Stimulated activated CD8-positive, alpha-beta memory T cell treated with anti-CD3 and anti-CD28 coated beads, Interleukin-15, amount 100 ng/mL, for 24 hours (primary cell): ENCODE results near the gene PTPRO.

Experiments
- DNase-seq: peaks from one replicate; pipeline ENCODE4 v3.0.0-alpha.2; 2020; ENCODE audit warnings: low read depth

PTPRO gene

DNA sequence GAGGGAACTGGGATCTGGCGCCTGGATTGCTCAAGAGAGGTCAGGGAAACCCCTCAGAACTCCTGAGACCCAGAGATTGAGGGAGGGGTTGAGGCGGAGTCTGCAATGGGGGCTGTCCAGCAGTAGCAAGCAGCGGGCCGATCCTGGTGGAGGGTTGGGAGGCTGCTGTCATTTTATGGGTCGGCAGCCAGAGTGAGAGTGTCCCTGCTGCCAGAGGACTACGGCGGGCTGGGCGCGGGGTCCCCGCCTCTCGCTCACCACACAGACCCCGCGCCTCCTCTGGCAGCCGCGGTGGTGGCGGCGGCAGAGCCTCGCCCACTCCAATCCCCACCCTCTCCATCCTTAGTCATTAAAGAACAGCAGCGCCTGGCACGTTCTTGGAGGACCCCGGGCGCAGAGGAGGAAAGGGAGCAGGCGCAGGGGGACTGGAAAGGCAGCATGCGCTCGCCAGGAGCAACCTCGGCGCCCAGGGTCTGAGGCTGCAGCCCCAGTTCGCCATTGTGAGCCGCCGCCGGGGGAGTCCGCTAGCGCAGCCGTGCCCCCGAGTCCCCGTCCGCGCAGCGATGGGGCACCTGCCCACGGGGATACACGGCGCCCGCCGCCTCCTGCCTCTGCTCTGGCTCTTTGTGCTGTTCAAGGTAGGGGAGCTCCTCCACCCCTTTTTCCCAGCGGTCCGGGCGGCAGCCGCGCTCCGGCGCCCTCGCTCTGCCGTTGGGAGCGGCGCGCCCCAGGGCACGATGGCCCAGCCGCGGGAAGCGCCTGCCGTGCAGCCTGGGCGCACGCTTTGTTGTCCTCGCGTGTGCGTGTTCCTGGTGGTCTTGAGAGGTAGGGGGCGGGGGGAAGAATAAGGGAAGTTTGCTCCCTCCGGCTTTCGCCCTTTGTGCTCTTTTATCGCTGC, at the start of gene PTPRO:
Gene PTPRO (plus strand): TSS at position 345 of the 898 bp plus-strand sequence.
- no peak for DNase-seq

DNA sequence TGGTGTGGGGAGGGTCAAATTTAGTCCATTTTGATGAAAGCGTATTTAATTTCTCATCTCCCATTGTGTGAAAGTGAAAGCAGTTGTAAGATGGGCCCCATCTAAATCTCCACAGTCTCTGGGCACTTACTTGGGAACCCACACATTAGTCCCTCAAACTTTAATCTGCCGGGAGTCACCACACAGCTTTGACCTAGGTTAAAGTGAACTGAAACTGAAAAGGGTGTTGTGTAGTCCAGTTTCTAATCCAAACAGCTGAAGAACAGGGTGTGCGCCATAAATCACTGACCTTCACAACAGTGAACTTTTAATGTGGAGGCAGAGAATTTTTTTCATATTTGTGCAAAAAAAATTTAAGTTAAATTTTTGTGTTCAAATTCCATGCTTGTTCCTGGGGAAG, 48.4 kb upstream of the PTPRO start:
- DNase-seq, result no peak

DNA sequence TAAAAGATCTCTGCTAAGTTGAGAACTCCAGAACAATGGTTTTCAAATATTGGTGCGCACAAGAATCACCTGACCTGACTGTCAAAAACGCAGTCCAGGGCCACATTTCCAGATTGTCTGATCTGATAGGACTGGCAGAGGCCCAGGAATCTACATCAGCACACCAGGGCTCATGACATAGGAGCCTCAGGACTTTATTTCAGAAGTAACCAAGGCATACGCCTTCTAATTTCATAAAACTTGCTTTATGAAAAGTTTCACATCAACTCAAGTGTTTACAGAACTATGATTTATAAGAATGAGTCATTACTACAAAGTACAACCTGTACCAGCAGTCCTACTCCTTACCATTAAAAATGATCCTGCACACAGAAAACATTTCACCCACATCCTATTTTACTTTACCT, 47.7 kb upstream of the PTPRO start:
- no peak for DNase-seq

DNA sequence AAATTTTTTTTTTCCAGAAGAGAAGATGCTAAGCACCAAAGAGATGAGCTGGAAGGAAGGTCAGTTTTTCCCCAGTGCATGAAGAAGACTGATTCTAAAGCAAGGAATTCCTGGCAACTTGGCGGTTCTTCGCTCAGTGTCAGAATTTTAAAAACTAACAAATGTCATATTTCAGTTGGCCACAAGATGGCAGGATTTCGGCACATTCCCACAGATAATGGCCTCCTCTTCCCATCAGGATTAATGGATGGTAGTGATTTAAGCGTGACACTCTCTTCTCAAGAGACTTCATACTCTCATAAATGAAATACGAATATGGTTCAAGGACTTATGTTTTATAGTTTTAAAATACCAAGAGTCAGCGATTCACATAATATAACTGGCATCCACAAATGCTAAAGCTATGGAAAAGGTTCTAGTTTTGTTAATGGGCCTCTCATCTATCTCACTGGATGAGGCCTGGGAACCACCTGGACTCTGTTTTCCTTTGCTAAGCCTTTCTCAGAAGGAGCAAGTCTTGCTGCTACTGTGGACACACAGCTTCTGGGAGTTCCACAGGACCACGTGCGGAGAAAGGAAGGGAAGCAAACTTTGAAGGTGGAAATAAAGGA, 46.1 kb upstream of the PTPRO start:
- DNase-seq, result no peak

DNA sequence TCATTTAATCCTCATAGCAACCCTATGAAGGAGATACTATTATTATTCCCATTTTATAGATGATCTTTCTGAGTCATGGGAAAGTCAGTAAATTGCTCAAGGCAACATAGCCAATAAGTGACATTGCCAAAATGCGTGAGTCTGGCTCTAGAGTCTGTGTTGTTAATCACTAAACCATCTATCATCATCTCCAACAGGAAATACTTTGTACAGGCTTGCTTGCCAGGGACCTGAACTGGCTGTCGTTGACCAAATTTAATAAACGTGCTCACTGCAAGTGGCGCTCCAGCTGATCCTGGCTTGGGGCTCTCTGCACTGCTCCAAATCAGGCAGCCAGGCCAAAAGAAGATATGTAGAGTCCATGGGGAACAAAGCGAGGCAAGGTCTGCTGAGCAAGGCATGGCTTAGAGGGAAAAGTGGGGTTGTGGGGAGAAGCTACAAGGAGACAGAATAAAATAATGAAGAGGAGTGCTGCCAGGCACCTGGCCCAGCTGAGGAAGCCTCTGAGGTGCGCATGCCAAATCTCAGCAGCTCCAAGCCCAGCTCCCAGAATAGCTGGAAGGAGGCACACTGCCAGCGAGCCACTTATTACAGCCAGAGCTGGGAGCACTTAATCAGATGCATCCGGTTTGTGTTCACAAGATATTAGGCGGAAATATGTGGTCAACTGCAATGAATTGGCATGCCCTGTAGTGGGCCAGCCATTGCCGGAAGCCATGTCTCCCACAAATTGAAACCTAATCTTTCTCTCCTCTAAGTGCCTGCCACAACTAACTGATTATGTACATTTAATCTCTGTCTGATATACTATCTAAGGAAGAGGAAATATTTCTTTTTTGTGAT, 43.3 kb upstream of the PTPRO start:
- no peak for DNase-seq

DNA sequence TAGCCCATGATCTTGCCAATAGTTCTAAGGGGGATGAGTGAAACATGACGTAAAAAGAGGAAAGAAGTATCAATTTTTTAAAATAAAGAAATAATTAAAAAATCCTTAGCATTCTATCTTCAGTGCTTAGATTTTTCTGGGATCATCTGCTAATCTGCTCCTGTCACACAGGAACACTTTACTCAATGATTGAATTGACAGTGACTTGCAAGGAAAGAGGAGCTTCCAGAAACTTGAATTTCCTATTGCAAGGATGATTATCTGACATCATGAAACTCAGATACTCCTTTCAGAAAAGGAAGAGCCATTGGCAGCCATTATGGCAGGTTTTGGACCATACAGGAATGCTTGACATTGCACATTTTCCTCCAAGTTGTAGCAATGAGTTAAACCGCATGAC, 41.4 kb upstream of the PTPRO start:
- DNase-seq, result no peak

DNA sequence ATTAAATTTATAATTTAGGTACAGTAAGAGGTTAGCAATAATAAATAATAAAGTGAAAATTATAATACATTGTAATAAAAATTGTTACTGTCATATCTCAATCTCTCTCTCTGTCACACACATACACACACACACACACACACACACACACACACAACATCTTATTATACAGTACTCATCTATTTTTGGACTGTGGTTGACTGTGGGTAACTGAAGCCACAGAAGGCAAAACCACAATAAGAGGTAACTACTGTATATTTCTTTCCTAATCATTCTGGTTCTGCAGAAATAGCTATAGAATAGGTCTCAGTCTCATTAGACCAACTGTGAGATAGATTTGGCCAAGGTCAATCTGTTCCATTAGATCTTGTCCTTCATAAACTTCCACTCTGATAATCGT, 33.1 kb upstream of the PTPRO start:
- no peak for DNase-seq

DNA sequence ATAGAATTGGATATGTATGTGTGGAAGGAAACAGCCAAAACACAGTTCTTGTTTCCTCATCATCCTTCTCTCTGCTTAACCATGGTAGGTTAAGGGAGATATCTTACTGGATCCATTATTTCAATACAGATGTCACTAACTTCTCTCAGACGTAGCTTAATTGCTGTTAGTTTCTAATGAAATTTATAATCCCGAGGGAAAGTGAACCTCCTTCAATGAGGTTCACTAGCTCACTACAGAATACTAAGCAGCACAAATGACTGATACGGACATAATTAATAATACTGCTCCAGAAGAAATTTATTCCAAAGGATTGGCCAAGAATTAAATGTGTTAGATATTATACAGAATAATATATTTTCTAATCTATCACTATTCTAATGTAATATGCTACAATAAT, 28.6 kb upstream of the PTPRO start:
- no peak for DNase-seq

DNA sequence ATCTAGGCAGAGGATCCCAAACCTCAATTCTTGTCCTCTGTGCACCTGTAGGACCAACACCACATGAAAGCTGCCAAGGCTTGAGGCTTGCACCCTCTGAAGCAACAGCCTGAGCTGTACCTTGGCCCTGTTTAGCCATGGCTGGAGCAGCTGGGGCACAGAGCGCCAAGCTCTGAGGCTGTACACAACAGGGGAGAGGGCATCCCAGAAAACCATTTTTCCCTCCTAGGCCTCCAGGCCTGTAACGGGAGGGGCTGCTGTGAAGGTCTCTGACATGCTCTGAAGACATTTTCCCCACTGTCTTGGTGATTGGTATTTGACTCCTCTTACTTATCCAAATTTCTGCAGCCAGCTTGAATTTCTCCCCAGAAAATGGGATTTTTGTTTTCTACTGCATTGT, 22.4 kb upstream of the PTPRO start:
- DNase-seq, result no peak

DNA sequence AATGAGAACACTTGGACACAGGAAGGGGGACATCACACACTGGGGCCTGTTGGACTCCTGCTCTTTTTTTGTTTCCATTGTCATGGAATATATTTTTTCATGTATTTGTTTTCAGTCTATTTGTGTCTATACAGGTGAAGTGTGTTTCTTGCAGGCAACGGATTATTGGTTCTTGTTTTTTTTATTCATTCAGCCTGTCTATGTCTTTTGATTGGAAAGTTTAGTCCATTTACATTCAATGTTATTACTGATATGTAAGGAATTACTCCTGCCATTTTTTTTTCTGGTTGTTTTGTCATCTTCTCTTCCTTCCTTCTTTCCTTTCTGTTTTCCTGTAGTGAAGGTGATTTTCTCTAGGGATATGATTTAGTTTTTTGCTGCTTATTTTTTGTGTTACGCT, 18.0 kb upstream of the PTPRO start:
- DNase-seq, result no peak

DNA sequence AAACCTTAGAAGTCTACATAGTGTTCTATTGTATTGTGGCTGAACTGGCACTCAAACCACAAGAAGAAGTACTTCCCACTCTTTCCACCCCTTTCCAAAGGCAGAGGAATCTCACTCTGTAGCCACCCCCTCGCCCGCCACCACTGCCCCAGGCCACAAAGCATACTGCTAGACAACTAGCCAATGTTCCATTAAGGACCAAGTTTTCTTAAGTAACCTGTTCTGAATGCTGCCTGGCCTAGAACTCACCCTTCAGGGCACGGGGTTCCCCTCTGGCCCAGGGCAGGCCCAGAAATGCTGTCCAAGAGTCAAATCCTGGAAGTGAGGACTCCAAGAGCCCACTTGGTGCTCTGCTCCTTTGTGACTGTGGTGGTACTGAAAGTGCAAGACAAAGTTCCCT, 15.7 kb upstream of the PTPRO start:
- no peak for DNase-seq

DNA sequence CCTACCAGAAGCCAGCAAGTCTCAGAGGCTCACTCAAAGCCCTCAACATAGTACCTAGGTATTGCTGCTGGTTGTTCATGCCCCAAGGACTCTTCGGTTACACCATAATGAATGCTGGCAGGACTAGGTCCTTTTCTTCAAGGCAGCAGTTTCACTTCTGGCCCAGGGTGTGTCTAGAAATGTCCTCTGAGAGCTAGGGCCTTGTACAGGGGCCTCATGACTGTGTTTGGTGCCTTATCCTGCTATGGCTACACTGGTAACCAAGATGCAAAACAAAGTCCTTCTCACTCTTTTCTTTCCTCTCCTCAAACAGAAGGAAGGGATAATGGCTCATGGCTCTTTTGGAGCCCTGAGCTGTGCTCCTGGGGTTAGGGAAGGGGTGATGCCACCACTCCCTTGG, 15.2 kb upstream of the PTPRO start:
- no peak for DNase-seq

DNA sequence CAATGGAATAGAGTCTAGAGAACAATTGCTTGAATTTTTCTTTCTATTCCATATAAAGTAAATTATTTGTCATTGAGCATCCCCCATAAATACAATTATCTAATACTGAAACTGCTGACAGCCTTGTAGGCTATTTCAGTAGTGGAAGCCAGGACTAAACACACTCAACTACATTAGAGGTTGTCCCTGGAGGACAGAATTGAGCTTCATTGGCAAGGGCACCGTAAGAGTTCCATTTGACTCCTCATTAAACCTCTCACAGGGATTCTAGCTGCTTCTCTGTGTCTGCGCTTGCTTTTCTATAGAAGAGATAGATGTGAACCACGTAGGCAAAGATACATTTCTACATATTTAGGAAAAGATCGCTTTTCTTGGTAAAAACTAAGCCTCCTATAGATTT, 3.5 kb upstream of the PTPRO start:
- DNase-seq, result no peak

DNA sequence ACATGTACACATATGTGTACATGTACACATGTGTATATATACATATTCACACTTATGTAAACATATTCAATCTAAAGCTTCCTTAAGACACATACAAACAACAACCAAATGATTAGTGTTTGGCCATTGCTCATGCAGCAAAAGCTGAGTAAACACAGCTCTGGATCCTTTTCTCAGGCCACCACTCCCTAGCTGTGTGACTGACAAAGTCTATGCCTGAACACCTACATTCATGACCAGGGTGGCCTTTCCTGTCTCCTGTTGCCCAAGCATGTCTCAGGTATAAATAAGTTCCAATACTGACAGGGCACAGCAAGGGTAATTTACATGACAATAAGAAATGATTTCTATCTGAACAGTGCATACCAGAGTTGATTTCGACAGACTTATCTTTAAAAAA, 1.4 kb upstream of the PTPRO start:
- DNase-seq, result no peak

DNA sequence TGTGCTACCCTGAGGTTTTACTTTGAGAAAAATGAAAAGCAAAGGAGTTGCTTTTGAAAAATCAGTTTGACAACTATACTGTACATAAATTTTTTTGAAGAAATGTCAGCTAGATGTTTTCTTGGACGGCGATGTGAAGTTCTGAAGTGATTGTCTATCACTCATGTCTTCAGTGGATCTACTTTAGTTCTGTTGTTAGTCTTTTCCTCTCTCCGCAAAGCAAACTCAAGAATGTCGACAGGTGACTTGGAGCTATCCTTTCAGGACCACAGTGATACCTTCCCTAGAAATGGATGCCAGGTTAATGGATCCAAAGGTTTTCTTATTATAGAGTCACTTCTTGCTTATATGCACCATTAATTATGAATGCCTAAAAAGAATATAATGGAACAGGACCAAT, 1.2 kb downstream of the PTPRO start:
- no peak for DNase-seq

DNA sequence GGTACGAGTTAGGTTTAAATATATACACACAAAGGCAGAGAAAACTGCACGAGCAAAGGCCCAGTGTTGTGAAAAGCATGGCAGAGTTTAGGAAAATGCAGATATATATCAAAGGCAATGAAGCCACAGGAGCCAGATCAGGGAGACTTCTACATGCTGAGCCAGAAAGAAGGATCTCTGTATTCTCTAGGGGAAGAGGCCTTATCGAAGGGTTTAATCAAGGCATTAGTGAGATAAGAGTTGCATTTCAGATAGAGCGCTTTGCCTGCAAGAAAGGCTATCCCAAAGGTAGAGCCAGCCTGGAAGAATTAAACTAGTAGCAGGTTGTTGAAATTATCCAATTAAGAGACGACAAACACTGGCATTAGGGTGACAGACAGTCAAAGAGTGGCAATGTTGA, 7.6 kb downstream of the PTPRO start:
- DNase-seq, result no peak

DNA sequence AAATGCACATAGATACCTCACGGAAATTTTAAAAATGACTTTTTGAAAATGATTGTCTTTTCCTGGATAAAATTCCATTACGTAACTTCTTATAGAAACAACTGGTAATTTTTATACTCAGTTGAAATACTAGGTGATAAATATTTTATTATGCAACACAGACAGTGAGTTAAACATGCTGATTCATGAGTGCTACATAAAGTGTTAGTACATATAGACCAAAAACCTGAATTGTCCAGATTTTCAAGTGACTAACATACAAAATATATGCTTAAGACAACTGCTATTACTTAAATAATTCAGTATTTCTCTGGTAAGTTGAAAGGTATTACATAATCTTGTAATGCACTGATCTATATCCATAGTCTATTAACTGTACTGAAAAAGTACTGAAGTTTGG, 11.9 kb downstream of the PTPRO start:
- no peak for DNase-seq

DNA sequence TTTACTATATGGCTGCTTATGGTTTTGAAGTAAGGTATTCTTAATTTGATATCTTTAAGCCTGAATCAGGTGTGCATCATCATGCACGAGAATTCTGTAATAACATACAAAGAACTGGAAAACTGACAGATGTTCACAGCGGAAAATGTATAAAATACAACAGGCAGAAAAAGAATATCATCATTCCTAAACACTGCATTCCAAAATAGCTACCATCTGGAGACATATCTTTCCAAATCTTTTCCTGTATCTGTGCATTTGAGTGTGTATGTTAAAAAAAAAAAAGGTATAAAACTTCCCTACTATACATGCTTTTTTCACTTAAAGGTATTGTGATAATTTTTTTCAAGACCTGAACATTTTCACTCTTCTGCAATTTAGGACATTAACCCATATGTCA, 13.7 kb downstream of the PTPRO start:
- no peak for DNase-seq

DNA sequence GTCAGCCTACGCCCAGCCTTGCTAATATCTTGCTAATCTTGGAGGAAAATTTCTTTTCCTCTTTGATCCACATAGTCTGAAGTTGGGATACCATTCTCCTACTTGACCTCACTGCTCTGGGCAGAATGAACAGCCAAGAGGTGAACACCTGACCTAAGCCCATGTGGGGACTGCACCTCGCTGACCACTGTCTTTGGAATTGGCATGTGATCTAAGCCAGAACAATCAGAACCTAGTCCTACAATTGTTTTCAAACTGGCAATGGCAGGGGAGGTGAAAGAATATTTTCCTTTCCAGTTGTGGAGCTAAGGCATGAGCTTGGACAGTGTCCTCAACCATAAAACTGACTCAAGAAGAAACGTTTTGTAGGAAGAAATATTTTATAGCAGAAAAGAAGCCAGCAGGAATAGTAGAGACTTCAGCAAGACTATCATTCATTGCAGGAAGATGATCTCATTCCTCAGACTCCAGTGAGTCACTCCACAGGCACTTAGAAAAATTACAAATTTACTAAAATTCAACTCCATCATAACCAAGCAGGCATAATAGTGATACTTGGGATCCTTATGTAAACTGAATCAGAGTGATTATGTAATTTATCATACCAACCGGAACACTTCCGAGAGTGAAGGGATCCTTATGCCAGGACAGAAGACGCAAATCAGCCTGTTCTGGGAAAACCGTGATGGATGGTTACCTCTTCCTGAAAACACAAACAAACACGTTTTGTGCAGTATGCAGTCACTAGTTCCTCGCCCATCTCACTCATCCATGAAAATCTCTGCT, 14.7 kb downstream of the PTPRO start:
- DNase-seq, result no peak

DNA sequence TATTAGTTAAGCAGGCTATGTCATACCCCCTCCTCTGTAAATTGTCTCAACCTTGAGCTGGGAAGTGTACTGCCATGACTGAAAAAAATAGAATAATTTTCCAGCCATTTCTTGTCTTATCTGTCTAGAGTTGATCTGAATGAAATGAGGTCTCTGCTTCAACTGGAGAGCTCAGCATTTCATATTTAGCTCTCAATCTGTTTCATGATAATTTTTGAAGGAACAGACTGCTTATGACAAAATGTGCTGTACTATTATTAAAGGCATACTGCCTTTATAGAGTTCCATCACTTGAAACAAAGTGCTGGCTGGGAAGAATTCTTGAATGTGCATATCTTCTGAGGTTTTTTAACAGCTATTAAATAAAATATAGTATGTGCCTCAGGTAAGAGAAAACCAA, 19.1 kb downstream of the PTPRO start:
- DNase-seq, result no peak

DNA sequence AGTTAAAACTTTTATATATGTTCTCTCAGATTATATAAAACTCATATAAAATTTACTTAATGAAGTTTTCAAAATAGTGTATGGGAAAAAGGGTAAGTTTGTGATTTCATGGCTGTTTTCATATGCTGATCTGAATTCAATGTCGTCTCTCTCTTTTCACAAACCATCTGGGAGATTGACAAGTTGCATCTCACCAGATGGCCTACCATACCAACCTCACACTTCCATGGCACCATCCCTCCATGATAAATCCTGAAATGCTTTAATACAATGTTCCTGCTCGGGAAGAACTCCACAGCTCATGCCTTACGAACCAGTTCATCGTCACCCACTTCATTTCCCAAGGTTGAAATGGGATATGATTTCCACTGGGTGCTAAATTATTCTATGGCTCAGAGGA, 22.3 kb downstream of the PTPRO start:
- no peak for DNase-seq

DNA sequence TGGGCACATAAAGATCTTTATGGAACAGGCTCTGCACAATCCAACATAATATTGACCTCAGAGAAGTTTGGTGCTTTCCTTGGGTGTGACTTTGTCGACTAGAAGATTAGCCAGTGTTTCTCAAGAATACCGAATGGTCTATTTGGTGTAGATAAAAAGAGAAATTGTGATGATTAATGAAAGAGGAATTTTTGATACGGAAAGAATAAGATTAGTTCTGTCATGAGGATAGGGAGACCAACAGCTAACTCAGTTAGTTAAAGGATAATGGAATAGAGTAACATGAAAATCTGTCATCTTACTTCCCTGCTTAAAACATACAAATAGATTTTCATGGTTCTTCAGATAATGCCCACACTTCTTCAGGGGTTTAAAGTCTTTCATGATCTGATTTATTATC, 24.2 kb downstream of the PTPRO start:
- no peak for DNase-seq
